ENCODE results near the gene GABBR2. TPM values are rescaled to one million over a fixed set of nuclear protein-coding genes. Genes with fewer than 3 reads are reported as not detected.

GABBR2 gene
- total RNA-seq, 2 donors from 2014 or later: not detected

GRCh38 chr9:98359569-98359968 is 349.2 kb downstream of the GABBR2 start:
- no peak overlapping the region for H3K27ac Mint-ChIP-seq
- H3K27me3 Mint-ChIP-seq: peaks cover 14% of the 10 kb centered on the region
- H3K4me3 Mint-ChIP-seq: no peak overlapping the region
- H3K36me3 Mint-ChIP-seq (ENCODE audit: low read depth): no peaks in the 10 kb centered on the region
- no peak for ATAC-seq (replicated peaks)
- no peaks in the 10 kb centered on the region for H3K9me3 Mint-ChIP-seq
- H3K4me1 Mint-ChIP-seq: no peaks in the 10 kb centered on the region

GRCh38 chr9:98357921-98358535 is 350.7 kb downstream of the GABBR2 start:
- Mint-ChIP-seq H3K27me3 (peaks cover 20% of the 10 kb centered on the region), H3K27ac (no peak overlapping the region), H3K4me1 (no peaks in the 10 kb centered on the region), H3K9me3 (no peaks in the 10 kb centered on the region), H3K4me3 (no peak overlapping the region), H3K36me3 (ENCODE audit: low read depth) (no peaks in the 10 kb centered on the region)
- no peak for ATAC-seq (replicated peaks)

- Mint-ChIP-seq H3K9me3 (no peaks in the 10 kb centered on the region), H3K27ac (no peak overlapping the region), H3K4me1 (no peaks in the 10 kb centered on the region), H3K27me3 (peaks cover 27% of the 10 kb centered on the region), H3K36me3 (ENCODE audit: low read depth) (no peaks in the 10 kb centered on the region), H3K4me3 (no peak overlapping the region)
- no peak for ATAC-seq (replicated peaks)
Observed at GRCh38 chr9:98356953-98357690, 351.6 kb downstream of the GABBR2 start.

- no peak overlapping the region for H3K4me3 Mint-ChIP-seq
- peaks cover 32% of the 10 kb centered on the region for H3K27me3 Mint-ChIP-seq
- H3K36me3 Mint-ChIP-seq (ENCODE audit: low read depth): no peaks in the 10 kb centered on the region
- ATAC-seq (replicated peaks): no peak
- no peak overlapping the region for H3K27ac Mint-ChIP-seq
- peaks cover 1% of the 10 kb centered on the region for H3K9me3 Mint-ChIP-seq
- no peaks in the 10 kb centered on the region for H3K4me1 Mint-ChIP-seq
Observed at GRCh38 chr9:98356326-98356725, 352.4 kb downstream of the GABBR2 start.

GRCh38 chr9:98351370-98351769 is 357.4 kb downstream of the GABBR2 start:
- H3K27ac Mint-ChIP-seq: no peak overlapping the region
- no peak overlapping the region for H3K4me3 Mint-ChIP-seq
- H3K27me3 Mint-ChIP-seq: peaks cover 60% of the 10 kb centered on the region
- peaks cover 5% of the 10 kb centered on the region for H3K9me3 Mint-ChIP-seq
- no peak for ATAC-seq (replicated peaks)
- H3K4me1 Mint-ChIP-seq: no peaks in the 10 kb centered on the region
- no peaks in the 10 kb centered on the region for H3K36me3 Mint-ChIP-seq (ENCODE audit: low read depth)

- peaks cover 5% of the 10 kb centered on the region for H3K9me3 Mint-ChIP-seq
- H3K27ac Mint-ChIP-seq: no peak overlapping the region
- H3K4me3 Mint-ChIP-seq: no peak overlapping the region
- H3K36me3 Mint-ChIP-seq (ENCODE audit: low read depth): no peaks in the 10 kb centered on the region
- H3K4me1 Mint-ChIP-seq: no peaks in the 10 kb centered on the region
- peaks cover 60% of the 10 kb centered on the region for H3K27me3 Mint-ChIP-seq
- ATAC-seq (replicated peaks): no peak
Observed at GRCh38 chr9:98347642-98348041, 361.1 kb downstream of the GABBR2 start.

GRCh38 chr9:98345011-98345410 is 363.7 kb downstream of the GABBR2 start:
- Mint-ChIP-seq H3K27me3 (peaks cover 44% of the 10 kb centered on the region), H3K36me3 (ENCODE audit: low read depth) (no peaks in the 10 kb centered on the region), H3K4me1 (no peaks in the 10 kb centered on the region)

GRCh38 chr9:98344581-98344980 is 364.2 kb downstream of the GABBR2 start:
- peaks cover 43% of the 10 kb centered on the region for H3K27me3 Mint-ChIP-seq
- no peak overlapping the region for H3K4me3 Mint-ChIP-seq
- no peaks in the 10 kb centered on the region for H3K4me1 Mint-ChIP-seq
- H3K9me3 Mint-ChIP-seq: no peaks in the 10 kb centered on the region
- H3K27ac Mint-ChIP-seq: no peak overlapping the region
- no peaks in the 10 kb centered on the region for H3K36me3 Mint-ChIP-seq (ENCODE audit: low read depth)
- ATAC-seq (replicated peaks): no peak

More at GRCh38 chr9:98345011-98345410, 363.7 kb downstream of the GABBR2 start:
- no peak for ATAC-seq (replicated peaks)
- no peaks in the 10 kb centered on the region for H3K9me3 Mint-ChIP-seq
- H3K4me3 Mint-ChIP-seq: no peak overlapping the region
- H3K27ac Mint-ChIP-seq: no peak overlapping the region

GRCh38 chr9:98342820-98343210 is 365.9 kb downstream of the GABBR2 start:
- H3K27ac Mint-ChIP-seq: no peak overlapping the region
- no peak overlapping the region for H3K4me3 Mint-ChIP-seq
- no peaks in the 10 kb centered on the region for H3K4me1 Mint-ChIP-seq
- H3K9me3 Mint-ChIP-seq: no peaks in the 10 kb centered on the region
- H3K27me3 Mint-ChIP-seq: peaks cover 35% of the 10 kb centered on the region
- no peak for ATAC-seq (replicated peaks)
- H3K36me3 Mint-ChIP-seq (ENCODE audit: low read depth): no peaks in the 10 kb centered on the region

- no peak overlapping the region for H3K27ac Mint-ChIP-seq
- H3K9me3 Mint-ChIP-seq: no peaks in the 10 kb centered on the region
- no peak overlapping the region for H3K4me3 Mint-ChIP-seq
- no peak for ATAC-seq (replicated peaks)
- H3K4me1 Mint-ChIP-seq: no peaks in the 10 kb centered on the region
- no peaks in the 10 kb centered on the region for H3K36me3 Mint-ChIP-seq (ENCODE audit: low read depth)
- peaks cover 30% of the 10 kb centered on the region for H3K27me3 Mint-ChIP-seq
Observed at GRCh38 chr9:98342098-98342819, 366.5 kb downstream of the GABBR2 start.

- H3K27ac Mint-ChIP-seq: no peak overlapping the region
- H3K4me3 Mint-ChIP-seq: no peak overlapping the region
- H3K27me3 Mint-ChIP-seq: peaks cover 26% of the 10 kb centered on the region
- H3K4me1 Mint-ChIP-seq: no peaks in the 10 kb centered on the region
- ATAC-seq (replicated peaks): no peak
- no peaks in the 10 kb centered on the region for H3K36me3 Mint-ChIP-seq (ENCODE audit: low read depth)
- no peaks in the 10 kb centered on the region for H3K9me3 Mint-ChIP-seq
Observed at GRCh38 chr9:98341157-98342097, 367.3 kb downstream of the GABBR2 start.

GRCh38 chr9:98339987-98340800 is 368.5 kb downstream of the GABBR2 start:
- H3K36me3 Mint-ChIP-seq (ENCODE audit: low read depth): no peaks in the 10 kb centered on the region
- peaks cover 29% of the 10 kb centered on the region for H3K27me3 Mint-ChIP-seq
- no peak for ATAC-seq (replicated peaks)
- no peaks in the 10 kb centered on the region for H3K9me3 Mint-ChIP-seq
- no peak overlapping the region for H3K27ac Mint-ChIP-seq
- H3K4me1 Mint-ChIP-seq: no peaks in the 10 kb centered on the region
- H3K4me3 Mint-ChIP-seq: no peak overlapping the region

GRCh38 chr9:98335661-98336060 is 373.1 kb downstream of the GABBR2 start:
- no peak overlapping the region for H3K4me3 Mint-ChIP-seq
- H3K9me3 Mint-ChIP-seq: no peaks in the 10 kb centered on the region
- H3K27ac Mint-ChIP-seq: no peak overlapping the region
- H3K27me3 Mint-ChIP-seq: peaks cover 17% of the 10 kb centered on the region
- ATAC-seq (replicated peaks): no peak
- no peaks in the 10 kb centered on the region for H3K4me1 Mint-ChIP-seq
- no peaks in the 10 kb centered on the region for H3K36me3 Mint-ChIP-seq (ENCODE audit: low read depth)

Data from activated T-helper 17 cell treated with anti-CD3 and anti-CD28 coated beads, Interleukin-2, amount 50 U/mL, for 72 hours (primary cell).